Activated naive CD4-positive, alpha-beta T cell treated with Interleukin-2 at 50 U/mL for 16 hours (primary cell): ENCODE measurements around the gene PAEP.

Experiments
- DNase-seq: peaks from one replicate; pipeline ENCODE4 v3.0.0-alpha.2; 2020

Gene PAEP

DNA sequence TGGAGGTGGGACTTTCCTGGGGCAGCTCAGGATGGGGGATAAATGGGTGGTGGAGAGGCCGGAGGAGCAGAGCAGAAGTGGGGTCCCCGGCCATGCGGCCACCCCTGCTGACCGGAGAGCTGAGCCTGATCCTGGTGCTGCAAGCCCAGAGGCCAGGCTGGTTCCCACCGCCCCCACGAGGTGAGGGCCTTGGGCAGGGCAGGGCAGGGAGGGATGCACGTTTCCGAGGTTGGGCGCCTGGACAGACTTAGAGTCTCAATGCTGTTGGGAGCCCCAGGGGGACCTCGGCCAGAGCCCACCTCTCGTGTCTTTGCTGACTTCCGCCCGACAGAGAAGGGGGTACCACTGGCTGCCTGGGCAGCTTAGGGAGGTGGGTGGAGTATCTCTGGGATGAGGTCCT, 10.1 kb upstream of the PAEP start:
- DNase-seq, result no peak

DNA sequence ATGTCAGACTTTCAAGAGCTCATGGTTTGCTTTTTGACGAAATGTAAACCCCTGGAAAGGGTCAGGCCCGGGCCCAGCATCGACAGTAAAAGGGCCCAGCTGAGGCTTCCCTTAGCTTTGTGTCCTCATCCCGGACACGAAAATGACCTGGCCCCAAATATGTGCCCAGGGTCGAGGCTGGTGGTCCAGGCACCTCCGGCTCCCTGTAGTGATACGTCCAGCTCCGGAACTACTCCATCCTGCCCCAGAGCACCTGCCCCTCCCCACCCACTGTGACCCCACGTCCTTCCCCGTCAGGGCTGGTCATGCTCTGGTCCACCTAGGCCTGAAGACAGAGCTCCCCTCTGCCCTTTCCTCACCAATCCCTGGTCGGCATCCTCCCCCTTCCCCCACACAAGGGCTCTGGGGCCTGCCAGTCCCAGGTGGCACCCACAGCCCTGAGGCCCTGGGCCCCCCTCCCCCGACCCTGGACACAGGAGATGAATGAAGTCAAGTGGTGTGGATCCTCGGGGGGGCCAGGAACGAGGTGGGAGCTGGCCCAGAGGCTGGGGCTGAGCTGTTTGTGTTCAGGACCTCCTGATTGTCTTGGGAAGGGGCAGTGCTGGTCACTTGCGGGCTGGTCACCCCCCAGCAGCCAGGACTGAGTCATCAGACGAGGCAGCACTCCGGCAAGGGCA, 9.4 kb upstream of the PAEP start:
- no peak for DNase-seq

DNA sequence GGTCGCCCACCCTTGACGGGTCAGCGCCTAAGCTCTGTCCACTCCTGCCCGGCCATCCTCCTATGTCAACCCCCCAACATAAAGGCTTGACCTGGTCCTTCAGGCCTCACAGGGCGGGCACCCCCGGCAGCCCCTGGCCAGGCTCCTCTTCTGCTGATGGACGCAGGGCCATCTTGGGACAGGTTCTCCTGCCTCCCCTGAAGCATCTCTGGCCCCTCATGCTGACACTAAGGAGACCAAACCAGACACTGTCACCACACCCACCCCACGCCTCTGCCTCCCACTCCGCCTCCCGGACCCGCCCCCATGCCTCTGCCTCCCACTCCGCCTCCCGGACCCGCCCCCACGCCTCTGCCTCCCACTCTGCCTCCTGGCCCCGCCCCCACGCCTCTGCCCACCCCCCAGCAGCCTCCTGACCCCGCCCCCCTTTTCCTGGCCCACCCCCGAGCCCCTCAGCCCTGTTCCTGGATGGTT, 8.8 kb upstream of the PAEP start:
- DNase-seq, result no peak

DNA sequence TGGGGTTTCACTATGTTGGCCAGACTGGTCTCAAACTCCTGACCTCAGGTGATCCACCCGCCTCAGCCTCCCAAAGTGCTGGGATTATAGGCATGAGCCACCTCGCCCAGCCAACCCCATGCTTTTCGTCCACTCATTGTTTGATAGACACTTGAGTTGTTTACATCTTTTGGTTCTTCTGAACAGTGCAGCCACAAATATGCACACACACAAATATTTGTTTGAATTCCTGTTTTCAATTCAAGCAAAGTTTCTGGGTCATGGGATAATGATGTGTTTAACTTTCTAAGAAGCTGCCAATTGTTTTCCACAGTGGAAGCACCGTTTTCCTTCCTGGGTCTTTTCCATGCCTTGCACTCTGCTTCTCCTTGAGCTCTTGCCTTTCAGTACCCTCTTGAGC, 6.8 kb upstream of the PAEP start:
- DNase-seq, result no peak

DNA sequence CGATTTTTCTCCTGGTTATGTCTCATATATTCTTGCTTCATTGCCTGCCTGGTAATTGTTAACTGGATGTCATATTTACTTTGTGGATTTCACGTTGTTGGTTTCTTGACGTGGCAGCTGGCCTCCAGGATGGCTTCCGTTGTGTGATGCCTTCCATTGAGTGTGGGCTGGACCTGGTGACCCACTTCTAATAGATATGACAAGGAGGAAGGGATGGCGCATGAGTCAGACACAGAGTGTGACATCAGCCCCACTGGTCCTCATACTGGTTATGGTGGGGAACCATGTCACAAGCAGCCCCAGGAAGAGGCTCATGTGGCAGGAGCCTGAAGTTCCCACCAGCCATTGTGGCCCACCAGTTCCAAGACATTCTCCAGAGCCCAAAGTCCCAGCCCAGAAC, 6.4 kb upstream of the PAEP start:
- no peak for DNase-seq

DNA sequence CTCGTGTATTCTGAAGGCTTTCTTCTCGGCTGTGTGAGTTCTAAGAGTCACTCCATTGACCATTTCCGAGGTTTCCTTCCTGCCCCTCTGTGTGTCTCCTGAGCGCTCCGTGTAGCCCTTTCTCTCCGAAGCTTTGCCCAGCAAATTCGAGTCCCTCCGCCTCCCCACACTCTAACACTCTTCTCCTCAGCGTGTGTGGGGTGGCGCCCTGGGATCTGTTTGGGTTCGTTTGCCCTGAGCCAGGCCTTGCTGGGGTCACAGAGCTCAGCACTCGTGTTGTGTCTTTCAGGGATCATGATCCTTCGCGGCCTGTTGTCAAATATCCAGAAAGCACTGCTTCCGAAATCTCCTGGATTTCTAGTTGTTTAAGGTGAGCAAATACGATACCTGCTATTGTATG, 5.6 kb upstream of the PAEP start:
- no peak for DNase-seq

DNA sequence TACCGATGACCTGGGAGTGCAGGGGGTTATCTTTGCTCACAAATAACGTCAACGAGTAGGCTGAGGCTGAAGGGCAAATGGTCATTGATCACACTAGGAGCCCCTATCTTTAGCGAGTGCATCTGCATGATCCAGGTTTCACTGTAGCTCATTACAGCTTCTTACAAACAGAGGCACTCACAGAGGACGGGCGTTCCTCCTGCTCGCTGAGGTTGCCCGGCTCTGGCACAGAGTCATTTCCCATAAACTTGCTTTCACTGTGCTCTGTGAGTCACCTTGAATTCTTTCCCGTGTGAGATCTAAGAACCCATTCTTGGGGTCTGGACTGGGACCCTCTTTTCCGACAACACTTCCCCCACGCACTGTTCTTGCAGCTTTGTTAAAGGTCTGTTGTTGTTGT, 1.9 kb upstream of the PAEP start:
- DNase-seq, result no peak

DNA sequence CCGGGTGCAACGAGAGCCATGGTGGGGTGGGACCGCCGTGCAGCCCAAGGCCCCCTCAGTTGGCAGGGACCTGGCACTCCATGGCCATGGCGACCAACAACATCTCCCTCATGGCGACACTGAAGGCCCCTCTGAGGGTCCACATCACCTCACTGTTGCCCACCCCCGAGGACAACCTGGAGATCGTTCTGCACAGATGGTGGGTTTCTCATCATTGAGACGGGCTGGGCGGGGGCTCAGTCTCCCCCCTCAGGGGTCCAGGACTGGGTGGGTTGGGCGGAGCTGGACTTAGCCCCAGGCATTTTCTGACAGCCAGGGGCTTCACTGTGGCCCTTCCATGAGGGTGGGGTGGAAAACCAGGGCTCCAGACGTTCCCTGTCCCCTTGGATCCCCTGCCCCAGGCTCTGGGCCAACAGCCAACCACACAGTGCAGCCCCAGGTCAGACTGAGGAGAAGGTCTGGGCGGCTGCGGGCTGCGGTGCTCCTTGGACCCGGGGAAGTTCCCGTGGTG, 734 bp downstream of the PAEP start:
- no peak for DNase-seq

DNA sequence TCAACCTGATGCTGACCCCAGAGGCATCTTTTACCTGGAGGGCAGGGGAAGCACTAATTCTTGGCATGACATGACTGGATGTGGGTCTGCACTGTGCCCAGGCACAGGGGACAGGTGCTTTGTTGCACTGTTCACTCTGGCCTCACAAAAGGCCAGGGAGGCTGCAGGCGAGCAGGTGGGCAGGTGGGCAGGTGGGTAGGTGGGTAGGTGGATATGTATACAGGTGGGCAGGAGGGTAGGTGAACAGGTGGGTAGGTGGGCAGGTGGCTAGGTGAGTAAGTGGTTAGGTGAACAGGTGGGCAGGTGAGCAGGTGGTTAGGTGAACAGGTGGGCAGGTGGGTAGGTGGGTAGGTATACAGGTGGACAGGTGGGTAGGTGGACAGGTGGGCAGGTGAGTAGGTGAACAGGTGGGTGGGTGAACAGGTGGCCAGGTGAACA, 1.5 kb downstream of the PAEP start:
- DNase-seq, result no peak

DNA sequence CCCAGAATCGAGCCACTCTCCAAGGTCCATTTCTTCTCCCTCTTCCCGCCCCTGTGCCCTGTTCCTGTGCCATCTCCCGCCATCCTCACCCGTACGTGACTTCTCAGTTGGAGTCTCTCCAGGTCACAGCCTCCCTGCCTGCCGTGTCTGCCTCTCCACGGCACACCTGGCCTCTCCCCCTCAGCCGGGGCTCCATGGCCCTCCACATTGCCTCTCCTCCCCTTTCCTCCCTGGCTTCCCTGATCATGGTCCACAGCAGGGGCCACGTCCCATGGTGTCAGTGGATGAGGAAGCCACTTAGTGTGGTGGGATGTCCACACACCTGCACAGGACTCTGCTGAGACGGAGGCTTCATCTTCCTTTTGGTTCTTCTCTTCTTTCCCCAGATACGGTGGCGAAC, 2.3 kb downstream of the PAEP start:
- DNase-seq, result no peak

DNA sequence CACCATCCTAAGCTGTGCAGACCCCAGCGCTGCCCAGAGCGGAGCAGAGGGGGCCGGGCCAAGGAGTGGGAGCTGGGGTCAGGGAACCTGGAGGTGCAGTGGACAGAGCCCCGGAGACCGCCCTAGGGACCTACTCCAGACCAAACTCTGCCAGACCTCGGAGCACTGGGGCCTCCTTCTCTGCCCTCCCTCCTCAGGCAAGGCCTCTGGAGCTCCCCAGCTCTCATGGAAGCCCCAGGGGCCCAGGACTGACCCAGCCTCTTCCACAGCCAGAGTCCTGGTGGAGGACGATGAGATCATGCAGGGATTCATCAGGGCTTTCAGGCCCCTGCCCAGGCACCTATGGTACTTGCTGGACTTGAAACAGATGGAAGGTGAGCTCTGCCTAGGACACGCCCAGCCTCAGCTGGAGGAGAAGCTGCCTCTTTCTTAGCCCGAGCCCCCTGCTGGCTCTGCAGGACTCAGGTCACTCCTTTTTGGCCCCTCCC, 3.6 kb downstream of the PAEP start:
- no peak for DNase-seq

DNA sequence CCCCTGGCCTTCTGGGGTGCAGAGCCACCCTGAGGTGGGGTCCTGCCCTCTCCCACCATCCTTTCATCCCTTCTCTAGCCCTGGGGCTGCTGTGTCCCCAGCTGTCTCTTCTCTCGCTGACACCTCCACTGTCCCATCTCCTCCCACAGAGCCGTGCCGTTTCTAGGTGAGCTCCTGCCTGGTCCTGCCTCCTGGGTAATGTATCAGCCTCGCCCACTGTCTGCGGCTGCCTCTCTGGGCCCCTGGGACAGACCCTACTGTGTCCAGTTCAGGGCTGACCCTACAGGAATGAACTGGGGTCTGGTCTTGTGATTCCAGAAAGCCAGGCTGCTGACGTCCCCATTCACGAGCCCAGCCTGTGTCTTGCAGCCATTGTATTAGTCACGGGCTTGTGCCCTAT, 4.1 kb downstream of the PAEP start:
- no peak for DNase-seq

DNA sequence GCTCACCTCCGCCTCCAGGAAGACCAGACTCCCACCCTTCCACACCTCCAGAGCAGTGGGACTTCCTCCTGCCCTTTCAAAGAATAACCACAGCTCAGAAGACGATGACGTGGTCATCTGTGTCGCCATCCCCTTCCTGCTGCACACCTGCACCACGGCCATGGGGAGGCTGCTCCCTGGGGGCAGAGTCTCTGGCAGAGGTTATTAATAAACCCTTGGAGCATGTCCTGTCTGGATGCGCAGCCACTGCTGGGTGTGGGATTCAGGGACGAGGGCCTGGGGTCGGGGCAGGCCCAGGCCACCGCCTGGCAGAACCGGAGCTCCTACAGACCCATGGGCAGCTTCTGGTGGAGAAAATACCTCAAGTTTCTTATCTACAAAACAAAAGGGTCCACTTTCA, 5.0 kb downstream of the PAEP start:
- DNase-seq, result no peak

DNA sequence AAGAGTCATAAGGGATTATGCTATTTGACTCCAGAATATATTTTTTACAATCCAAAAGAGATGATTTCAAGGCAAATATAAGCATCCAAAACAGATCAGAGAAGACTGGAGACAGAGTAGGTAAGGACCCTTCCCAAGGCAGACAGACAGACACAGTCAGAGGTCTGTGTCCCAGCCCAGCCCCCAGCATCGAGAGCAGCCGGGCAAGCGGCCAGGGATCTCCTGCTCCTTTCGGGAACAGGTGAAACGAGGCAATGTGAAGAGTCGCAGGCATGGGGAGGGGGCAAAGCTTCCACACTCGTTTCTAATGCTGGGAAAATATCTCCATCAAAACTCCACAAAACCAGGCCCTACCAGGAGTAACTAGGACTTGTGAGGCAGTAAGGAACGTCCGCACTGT, 5.8 kb downstream of the PAEP start:
- DNase-seq, result no peak

DNA sequence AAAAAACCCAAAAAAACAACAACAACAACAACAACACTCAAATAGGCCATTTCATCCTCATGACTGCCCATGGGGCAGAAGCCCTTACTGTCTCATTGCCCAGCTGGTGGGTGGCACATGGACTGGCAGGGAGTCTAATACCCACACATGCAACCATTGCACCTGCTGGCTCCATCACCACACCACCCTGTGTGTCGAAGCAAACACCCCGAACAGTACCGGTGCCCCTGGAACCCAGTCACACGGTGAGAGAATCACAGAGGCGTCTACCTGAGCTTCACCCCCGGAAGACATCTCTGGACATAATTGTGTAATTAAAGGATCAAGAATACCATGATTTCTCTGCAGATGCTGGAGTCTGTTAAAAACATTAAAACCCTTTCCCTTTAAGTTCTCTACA, 6.5 kb downstream of the PAEP start:
- no peak for DNase-seq

DNA sequence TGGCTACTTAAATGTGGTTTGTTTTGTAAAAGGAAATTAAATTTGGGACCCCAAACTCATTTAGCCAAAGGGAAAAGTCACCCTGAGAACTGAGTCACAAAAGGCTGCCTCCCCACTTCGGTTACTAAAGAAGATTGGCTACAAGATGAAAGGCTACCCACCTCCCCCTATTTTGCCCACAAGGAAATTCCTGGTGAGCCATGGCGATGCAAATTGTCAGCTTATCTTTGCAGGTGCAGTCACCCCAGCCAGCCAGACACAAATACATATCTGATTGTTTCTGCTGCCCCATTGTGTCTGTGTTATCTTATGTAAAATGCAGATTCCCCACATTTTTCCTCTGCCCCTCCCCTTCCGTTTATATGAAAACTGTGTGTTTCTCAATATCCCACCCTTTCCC, 8.9 kb downstream of the PAEP start:
- no peak for DNase-seq

DNA sequence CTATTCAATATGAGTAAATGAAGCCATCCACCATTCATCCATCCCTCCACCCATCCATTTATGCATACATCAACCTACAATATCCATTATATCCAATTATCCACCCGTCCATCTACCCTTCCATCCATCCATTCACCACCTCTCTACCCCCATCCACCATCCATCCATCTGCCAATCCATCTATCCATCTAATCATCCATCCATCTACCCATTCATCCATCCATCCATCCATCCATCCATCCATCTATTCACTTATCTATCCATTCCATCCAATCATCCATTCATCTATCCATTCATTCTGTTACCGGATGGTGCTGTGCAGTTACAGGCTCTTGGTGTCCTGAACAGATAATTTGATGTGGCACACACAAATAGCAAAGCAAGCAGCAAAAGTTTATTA, 10.7 kb downstream of the PAEP start:
- DNase-seq, result no peak

DNA sequence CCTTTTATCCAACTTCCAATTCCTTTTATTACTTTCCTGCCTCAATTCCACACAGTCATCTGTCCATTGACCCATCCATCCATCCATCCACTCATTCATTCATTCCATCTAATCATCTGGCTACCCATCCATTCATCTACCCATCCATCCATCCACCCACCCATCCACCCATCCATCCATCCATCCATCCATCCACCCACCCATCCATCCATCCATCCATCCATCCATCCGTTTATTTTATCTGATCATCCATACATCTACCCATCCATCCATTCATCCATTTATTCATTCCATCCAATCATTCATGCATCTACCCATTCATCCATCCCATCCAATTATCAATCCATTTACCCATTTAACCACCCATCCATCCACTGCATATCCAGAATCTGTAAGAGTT, 11.6 kb downstream of the PAEP start:
- no peak for DNase-seq

DNA sequence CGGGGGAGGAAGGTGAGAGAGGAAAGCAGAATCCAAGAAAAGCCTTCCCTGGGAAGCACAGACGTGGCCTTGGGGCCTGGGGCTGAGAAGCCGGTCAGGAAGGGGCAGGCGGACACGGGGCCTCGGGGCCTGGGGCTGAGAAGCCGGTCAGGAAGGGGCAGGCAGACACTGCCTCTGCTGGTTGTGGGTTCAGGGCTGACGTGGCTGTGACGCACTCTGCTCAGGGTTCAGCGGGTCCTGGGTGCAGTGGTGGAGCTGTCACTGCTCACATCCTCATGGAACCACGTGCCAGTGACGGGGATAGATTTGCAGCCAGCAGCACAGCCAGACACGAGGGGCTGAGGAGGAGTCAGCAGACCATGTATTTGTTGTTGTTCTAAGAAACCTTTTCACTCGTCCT, 12.8 kb downstream of the PAEP start:
- no peak for DNase-seq

DNA sequence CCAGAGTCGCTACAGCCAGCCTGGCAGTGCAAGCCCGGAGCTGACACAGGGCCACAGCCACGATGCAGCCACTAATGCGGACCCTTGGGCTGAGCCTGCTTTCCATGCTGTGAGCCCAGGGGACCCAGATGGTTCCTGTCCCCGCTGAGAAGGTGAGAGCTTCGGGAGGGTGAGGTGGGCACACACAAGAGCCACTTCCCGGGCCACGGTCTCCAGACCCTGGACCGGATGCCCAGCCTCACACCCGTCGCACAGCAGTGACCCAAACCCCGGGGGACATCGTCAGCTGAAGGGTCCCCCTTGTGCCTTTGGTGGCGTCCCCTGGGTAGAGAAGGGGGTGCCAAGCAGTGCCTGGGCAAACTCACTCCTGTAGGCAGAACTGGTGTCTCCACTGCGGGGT, 13.4 kb downstream of the PAEP start:
- no peak for DNase-seq

DNA sequence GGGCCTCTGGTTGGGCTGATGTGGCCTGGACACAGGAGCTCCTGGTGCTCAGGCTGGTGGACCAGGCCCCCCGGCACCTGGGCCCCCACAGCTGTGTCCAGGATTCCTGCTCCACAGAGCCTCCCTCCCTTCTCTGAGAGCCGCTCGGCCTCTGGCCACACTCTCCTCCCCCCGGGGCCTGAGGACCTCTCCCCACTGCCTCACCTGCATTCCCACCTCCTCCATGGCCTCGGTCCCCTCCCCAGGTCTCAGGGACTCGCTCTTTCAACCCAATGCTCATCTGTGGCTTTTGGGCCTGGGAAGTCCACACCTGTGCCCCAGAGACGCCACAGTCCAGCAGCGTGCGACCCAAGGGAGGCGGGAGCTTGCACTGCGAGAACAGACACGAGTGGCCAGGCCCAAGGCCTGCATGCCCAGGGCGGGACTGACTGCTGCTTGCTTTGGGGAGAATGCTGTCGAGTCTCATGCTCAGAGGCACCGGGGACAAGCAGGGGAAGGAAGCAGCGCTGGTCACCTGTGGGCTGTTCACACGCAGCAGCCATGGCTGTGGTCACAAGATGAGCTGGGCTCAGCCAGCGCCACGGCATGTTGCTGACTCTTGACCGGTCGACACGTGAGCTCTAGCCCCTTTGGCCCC, 14.6 kb downstream of the PAEP start:
- no peak for DNase-seq

DNA sequence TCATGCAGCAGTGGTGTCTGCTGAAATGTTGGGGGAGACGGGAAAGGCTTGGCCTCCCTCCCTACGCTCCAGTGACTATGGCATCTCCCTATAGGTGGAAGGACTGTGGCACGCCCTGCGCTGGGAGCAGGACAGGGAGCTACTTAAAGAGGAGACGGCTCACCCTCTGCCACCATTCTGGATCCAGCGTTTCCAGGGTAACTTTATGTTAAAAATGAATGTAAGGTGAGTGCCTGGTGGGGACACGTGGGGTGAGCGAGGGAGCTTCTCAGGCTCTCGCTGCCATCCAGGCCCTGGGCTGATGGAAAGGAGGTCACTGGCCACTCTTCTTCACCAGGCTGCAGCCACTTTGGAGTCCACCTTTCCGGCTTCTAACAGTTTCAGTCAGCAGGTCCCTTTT, 15.7 kb downstream of the PAEP start:
- no peak for DNase-seq

DNA sequence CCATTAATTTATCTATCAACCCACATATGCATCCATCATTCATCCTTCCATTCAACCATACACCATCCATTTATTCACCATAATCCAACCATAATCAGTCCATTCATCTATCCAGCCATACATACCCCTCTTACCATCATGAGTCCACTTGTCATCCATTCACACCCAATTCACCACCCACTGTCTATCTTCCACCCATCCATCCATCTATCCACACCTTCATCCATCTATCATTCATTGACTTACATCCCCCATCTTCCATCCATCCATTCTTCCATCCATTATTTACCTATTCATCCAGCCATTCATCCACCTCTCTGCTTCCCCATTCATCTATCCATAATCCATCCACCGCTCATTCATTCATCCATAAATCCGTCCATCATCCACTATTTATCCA, 17.8 kb downstream of the PAEP start:
- no peak for DNase-seq

DNA sequence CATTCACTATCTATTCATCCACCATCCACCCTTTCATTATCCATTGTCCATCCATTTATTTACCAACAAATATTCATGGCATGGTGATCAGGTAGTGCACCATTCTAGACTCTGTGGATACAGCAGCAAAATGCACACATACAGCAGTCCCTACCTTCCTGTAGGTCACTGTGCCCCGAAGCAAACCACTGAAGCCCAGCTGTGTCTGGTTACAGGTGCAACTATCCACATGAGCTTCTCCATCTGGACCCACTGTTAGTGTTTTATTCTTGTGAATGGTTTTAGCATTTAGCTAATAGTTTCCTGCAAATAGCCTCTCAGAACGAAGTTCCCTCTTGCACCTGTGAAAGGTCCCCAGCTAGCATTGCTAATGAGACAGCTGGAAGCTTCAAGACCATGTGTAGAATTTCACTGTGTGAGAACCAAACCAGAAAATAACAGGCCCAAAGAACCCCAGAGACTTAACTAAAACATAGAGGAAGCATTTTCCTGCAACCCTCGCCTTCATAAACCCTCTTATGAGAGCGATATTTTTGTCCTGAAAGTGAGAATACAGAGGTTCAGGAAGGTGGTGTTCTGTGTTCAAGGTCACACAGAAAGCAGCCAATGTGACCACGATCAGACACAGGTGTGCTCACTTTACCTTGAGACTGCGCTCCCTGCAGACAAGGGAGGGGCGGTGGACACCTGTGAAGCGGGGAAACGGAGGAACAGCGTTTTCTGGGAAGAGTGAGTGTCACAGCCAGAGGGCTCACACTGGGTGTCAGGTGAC, 18.5 kb downstream of the PAEP start:
- no peak for DNase-seq
